HG03103 (cell line): Measurements from ENCODE around the gene KLHL6.
"Not testable (repeated sequence)": the region's sequence is repeated elsewhere in the genome, so short reads cannot be mapped to it uniquely, and the experiment has no call there.

Experiments
- ATAC-seq: cut with Tn5 transposase; IDR thresholded peaks from one replicate; pipeline ENCODE4 v1.9.1; 2021; ENCODE audit warnings: low read depth; ENCODE audit not compliant: unreplicated experiment

The KLHL6 gene

DNA sequence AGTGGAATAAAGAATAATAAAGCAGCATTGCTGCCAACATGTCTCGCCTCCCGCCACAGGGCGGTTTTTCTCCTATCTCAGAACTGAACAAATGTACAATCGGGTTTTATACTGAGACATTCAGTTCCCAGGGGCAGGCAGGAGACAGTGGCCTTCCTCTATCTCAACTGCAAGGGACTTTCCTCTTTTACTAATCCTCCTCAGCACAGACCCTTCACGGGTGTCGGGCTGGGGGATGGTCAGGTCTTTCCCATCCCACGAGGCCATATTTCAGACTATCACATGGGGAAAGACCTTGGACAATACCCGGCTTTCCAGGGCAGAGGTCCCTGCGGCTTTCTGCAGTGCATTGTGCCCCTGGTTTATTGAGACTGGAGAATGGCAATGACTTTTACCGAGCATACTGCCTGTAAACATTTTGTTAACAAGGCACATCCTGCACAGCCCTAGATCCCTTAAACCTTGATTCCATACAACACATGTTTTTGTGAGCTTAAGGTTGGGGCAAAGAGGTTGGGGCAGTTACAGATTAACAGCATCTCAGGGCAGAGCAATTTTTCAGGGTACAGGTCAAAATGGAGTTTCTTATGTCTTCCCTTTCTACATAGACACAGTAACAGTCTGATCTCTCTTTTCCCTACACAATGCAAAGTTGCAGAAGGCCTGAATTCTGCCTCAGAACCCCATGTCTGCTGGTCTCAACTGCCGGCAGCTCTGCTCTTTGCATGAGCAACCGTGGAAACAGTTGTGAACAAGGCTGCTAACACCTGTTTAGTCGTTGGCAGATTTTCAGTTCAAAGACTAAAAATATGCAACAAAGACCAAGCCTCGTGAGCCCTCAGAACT lies 44.0 kb downstream of the KLHL6 start:
- not testable (repeated sequence) for ATAC-seq

DNA sequence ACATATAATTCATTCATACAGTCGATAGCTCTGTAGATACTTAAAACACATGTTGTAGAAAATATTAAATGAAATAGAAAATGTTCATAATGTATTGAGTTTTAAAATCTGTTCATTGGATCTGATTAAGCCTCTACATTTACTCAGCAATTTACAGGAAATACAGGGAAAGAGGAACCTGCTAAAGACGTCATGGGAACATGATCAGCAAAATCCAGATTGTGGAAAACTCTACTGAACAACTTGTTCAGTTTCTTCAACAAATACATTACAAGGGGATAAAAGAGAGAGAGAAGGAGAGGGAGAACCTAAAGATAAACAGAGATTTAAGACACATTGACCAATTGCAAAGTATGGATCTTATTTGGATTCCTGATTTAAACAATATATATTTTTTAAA lies 46.7 kb downstream of the KLHL6 start:
- ATAC-seq: no peak

- no peak for ATAC-seq
Measured at GRCh38 chr3:183507551-183507950, 48.0 kb downstream of the KLHL6 start.

DNA sequence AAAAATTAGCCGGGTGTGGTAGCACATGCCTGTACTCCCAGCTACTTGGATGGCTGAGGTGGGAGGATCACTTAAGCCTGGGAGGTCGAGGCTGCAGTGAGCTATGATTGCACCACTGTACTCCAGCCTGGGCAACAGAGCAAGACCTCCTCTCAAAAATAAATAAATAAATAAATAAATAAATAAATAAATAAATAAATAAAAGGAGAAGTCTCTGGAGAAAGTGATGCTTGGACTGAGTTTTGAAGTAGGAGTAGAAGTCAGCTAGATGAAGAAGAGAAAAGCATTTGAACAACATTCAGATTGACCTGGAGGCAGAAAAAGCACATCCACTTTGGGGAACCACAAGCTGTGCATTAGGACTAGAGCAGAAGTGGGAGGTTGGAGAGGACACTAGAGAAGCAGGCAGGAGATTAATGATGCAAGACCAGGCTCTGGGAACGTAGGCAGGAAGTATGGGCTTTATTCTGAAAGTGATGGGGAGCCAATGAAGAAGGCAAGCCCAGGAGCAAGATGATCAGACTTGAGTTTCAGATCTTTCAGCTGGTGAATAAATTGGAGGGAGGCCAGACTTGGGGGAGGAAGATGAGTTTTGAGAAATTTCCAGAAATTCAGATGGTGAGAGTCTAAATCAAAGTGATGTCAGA lies 48.7 kb downstream of the KLHL6 start:
- no peak for ATAC-seq

DNA sequence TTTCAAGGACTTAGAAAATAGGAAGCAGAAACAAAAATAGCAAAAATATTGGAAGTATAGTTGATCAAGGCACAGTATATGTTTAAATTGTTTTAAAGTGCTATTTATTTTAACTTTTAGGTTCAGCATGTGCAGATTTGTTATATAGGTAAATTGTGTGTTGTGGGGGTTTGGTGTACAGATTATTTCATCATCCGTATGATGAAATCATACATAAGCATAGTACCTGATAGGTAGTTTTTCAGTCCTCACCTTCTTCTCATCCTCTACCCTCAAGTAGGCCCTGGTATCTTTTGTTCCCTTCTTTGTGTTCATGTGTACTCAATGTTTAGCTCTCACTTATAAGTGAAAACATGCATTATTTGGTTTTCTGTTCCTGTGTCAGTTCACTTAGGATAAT lies 50.9 kb downstream of the KLHL6 start:
- no peak for ATAC-seq

- no peak for ATAC-seq
Measured at GRCh38 chr3:183503746-183504145, 51.8 kb downstream of the KLHL6 start.

DNA sequence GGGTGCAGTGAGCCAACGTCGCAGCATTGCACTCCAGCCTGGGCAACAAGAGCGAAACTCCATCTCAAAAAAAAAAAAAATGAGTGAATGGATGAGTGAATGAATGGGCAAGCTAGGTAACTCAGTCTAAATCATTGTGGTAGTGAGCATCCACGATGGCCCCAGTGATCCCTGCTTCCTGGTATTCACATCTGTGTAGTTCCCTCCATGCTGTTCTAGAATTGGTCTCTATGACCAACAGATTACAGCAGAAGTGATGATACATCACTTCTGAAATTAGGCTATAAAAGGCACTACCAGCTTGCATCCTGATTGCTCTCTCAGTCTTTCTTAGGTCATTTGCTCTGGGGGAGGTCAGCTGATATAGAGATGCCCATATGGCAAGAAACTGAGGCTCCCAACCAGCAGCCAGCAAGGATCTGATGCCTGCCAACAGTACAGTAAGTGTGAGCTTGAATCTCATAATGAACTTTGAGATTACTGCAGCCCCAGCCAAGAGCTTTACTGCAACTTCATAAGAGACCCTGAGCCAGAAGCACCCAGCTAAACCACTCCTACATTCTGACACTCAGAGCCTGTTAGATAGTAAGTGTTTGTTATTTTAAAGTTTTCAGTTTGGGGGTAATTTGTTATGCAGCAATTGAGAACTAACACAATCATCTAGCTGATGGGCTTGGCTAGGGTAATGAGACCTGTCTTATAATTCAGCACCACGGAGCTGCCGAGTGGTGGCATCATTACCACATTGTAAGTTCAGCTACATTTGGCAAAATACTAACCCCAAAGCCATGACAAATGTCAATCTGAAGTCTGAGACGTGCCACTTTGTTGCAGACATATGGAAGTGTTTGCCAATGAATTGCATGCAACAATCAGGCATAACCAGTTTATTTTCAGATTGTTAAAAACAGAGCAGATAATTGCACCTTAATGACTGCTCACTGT lies 53.0 kb downstream of the KLHL6 start:
- no peak for ATAC-seq

DNA sequence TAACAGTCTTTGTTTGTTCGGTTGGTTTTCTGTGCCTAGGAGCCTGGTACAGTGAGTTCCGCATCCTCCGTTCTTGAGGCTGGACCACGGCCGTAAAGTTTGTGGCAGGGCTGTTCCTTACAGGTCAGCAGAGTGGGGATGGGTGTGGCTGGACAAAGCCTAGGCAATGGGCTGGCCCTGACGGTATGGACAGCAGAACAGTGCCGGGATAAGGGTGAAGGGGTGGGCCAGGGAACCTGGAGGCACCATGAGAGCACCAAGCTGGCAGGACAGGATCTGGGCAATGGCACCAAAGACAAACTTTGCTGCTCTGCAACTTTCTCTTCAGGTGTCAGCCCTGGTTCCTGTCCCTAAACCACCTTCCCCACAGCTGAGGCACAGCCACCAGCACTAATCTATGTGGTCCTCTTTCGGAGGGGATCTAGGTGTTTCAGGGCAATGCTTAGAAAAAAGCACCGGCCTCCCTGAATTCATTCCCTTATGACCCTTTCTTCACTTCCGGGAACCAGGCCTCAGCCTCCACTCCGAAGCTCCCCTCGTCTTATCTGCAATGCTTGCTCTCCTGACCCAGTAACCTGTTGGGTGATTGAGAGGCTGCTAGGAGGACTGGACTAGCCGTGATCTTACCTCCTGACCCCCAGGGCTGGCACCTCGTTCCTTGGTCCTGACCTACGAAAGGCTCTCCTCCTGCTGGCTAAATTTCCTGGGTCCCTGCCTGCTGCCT lies 54.4 kb downstream of the KLHL6 start:
- no peak for ATAC-seq

DNA sequence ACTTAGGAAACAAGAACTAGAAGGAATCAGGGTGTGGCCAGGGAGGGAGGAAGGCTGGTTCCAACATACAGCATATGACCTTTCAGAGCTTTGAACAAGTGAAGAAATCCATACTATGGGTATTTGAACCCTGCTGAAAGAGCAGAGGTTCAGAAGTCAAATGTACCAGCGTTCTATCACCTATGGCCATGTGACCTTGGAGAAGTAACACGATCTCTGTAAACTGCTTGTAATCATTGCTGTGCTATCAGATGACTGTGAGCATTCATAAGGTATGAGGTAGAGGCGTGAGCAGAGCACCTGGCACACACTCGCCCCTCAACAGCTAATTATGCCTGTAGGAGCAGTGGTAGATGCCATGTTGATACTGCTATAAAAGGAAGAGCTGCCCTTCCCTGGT lies 55.2 kb downstream of the KLHL6 start:
- no peak for ATAC-seq

DNA sequence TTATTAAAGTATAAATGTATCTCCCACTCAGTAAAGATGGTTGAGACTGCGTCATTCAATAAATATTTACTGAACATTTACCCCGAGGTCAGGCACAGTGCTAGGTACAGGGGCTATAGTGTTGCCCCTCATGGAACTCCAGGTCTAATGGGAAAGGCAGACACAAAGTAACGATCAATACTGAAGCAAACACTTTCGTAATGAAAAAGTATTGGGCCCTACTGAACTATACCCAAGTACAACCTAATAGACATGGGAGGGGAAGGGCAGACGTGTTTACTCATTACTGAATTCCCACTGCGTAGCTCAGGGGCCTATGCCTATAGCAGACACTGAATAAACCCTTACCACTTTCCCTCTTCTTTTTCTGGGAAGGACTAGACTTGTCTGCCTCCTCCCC lies 56.9 kb downstream of the KLHL6 start:
- no peak for ATAC-seq

DNA sequence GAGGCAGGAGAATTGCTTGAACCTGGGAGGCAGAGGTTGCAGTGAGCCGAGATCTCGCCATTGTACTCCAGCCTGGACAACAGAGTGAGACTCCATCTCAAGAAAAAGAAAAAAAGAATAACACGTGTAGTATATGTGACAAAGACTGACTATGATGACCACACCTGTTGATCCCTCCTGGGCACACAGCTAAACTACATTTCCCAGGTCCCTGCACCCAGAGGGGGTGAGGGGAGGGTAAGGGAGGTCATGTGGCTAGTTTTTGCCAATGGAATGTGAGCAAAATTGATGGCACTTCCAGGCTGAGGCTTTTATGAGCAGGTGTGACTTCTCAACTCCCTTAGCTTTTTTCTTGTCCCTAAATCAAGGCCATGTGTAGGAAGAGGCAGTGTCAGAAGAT lies 58.2 kb downstream of the KLHL6 start:
- no peak for ATAC-seq

- ATAC-seq: no peak
Measured at GRCh38 chr3:183496311-183496710, 59.2 kb downstream of the KLHL6 start.

GRCh38 chr3:183494341-183494740 lies 61.2 kb downstream of the KLHL6 start:
- no peak for ATAC-seq

- ATAC-seq: no peak
Measured at GRCh38 chr3:183493296-183494045, 62.0 kb downstream of the KLHL6 start.

DNA sequence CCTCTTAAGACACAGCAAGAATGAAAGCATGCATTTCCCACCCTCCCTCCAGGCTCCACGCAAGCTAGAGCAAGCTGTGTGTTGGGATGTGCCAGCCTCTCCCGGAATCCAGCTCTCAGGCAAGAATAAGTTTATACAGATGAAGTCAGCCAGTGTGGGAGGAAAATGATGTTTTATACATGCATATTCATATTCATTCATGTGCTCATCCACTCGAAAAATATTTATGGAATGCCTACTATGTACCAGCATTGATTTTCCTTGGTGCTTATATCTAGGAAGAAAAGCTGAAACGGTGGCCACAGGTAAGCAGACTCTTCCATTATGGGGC lies 62.7 kb downstream of the KLHL6 start:
- ATAC-seq: no peak

- no peak for ATAC-seq
Measured at GRCh38 chr3:183491923-183492848, 63.3 kb downstream of the KLHL6 start.

DNA sequence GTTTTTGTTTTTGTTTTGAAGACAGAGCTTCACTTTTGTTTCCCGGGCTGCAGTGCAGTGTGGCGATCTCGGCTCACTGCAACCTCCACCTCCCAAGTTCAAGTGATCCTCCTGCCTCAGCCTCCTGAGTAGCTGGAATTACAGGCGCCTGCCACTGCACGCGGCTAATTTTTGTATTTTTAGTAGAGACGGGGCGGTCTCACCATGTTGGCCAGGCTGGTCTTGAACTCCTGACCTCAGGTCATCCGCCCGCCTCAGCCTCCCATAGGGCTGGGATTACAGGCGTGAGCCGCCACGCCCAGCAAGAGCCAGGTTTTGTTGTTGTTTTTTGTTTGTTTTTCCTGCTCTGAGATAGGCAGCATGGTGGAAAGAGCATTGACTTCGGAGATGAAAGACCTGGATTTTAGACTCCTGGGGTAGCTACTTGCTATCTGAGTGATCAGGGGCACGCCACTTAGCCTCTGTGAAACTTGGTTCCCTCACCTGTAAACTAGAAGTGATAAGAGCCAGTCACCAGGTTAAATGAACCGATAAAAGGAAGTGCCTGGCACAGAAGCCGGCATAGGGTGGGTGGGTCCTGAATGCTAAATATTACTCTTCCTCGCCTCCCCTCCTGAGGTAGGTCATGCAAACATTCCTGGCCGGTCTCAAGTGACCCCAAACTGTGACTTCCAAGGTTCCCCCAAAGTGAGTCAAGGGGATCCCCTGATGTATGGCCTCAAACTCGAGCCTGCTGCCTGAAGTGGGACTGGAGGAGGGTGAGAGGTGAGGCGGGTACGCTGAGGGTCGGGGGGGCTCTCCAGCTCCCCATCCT lies 64.2 kb downstream of the KLHL6 start:
- ATAC-seq: no peak

DNA sequence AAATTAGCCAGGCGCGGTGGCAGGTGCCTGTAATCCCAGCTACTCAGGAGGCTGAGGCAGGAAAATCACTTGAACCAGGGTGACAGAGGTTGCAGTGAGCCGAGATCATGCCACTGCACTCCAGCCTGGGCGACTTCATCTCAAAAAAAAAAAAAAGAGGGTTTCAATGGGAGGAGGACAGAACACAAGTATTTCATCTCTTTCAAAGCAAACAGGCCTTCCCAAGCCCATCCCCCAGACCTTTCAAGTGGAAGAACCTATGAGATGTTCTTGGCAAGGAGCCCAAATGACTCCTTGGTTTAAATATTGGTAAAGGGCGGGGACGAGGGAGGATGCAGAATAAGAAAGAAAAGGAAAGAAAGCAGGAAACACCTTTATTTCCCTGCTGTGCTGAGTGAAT lies 64.9 kb downstream of the KLHL6 start:
- ATAC-seq: no peak
